NCI-H2029 treated with DMSO at 0.1 percent for 48 hours (cell line): ENCODE results near the gene C5orf47.
A peak's percentile ranks its signal among the peaks of the same experiment; 100 is the strongest.

Experiments
- DNase-seq: peaks from one replicate; lab custom pipeline; 2025; lab: John Stamatoyannopoulos, UW

Gene C5orf47

GRCh38 chr5:174044466-174045254 is 55.7 kb downstream of the C5orf47 start:
- DNase-seq: no peak

- peak; percentile 89 for DNase-seq
These were observed 56.6 kb downstream of the C5orf47 start, which contains the start of gene NSG2 for GRCh38 chr5:174045470-174046025. Gene NSG2 (plus strand): TSS chr5:174045706. CDS start chr5:174046756, 1,050 bp downstream.

GRCh38 chr5:174046558-174046957 is 57.6 kb downstream of the C5orf47 start:
- peak; percentile 42 for DNase-seq

- DNase-seq: peak; percentile 35
These were observed 58.6 kb downstream of the C5orf47 start for GRCh38 chr5:174047472-174048099.

GRCh38 chr5:174052636-174053035 is 63.7 kb downstream of the C5orf47 start:
- no peak for DNase-seq

- DNase-seq: no peak
These were observed 64.9 kb downstream of the C5orf47 start for GRCh38 chr5:174053905-174054304.
